NCI-H2196 treated with DMSO at 0.1 percent for 48 hours (cell line): Measurements from ENCODE around the gene GYPE.
"Not testable (repeated sequence)": the region's sequence is repeated elsewhere in the genome, so short reads cannot be mapped to it uniquely, and the experiment has no call there.

Experiments used
- DNase-seq: peaks from one replicate; lab custom pipeline; 2025; ENCODE audit not compliant: unreplicated experiment; lab: John Stamatoyannopoulos, UW

The GYPE gene

DNA sequence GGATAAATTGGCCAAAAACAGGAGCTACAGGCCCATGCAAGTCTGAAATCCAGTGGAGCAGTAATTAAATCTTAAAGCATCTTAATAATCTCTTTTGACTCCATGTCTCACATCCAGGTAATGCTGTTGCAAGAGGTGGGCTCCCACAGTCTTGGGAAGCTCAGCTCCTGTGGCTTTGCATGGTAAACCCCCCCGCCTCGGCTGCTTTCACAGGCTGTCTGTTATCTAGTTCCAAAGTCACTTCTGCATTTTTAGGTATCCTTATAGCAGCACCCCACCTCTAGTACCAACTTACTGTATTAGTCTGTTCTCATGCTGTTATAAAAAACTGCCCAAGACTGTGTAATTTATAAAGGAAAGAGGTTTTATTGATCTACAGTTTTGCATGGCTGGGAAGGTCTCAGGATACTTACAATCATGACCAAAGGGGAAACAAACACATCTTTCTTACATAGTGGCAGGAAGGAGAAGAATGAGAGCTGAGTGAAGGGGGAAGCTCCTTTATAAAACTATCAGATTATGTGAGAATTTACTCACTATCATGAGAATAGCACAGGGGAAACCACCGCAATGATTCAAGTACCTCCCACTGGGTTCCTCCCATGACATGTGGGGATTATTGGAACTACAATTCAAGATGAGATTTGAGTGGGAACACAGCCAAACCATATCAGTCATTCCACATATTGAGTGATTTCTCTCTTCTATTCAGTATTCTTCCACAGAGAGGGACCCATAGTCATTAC is 34.7 kb downstream of the GYPE start:
- DNase-seq = not testable (repeated sequence)

DNA sequence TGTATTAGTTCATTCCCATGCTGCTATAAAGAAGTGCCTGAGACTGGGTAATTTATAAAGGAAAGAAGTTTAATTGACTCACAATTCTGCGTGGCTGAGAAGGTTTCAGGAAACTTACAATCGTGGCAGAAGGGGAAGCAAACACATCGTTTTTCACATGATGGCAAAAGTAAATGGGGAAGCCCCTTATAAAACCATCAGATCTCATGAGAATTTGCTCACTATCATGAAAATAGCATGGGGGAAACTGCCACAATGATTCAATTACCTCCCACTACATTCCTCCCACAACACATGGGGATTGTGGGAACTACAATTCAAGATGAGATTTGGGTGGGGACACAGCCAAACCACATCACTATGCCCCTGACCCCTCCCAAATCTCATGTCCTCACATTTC is 35.4 kb downstream of the GYPE start:
- not testable (repeated sequence) for DNase-seq

DNA sequence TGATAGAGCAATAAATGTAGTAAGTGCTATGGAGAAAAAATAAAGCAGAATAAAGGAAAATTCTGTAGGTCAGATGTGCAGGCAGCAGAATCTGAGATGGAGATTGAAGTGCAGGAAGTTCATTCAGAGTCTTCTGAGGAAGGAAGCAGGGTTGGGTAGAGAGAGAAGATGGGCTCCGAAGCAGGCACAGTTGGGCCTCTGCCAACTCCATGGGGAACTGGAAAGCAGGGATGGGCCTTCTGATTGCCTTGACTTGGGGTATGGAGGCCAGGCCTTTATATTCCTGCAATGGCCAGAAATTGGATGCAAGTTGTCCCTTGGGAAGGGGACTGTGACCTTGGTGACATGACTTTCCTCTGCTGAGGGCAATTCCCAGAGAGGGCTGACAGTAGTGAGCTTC is 42.6 kb downstream of the GYPE start:
- DNase-seq = not testable (repeated sequence)

DNA sequence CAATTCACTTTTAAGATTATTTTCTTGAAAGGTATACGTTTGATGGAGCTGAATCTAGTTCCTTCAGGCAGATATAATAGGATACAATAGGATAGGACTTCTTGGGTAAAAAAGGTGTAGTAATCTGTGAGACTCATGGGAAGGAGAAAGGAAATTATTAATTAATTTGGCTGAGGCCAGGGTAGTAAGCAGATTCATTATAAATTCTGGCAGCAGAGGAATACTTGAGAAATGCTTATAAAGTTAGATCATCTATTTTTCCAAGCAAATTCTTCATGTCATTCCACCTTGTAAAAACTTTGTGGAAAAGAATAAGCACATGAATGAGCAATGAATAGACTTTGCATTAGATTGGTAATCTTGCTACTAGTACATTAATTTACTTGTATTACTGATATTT is 46.9 kb downstream of the GYPE start:
- no peak for DNase-seq

DNA sequence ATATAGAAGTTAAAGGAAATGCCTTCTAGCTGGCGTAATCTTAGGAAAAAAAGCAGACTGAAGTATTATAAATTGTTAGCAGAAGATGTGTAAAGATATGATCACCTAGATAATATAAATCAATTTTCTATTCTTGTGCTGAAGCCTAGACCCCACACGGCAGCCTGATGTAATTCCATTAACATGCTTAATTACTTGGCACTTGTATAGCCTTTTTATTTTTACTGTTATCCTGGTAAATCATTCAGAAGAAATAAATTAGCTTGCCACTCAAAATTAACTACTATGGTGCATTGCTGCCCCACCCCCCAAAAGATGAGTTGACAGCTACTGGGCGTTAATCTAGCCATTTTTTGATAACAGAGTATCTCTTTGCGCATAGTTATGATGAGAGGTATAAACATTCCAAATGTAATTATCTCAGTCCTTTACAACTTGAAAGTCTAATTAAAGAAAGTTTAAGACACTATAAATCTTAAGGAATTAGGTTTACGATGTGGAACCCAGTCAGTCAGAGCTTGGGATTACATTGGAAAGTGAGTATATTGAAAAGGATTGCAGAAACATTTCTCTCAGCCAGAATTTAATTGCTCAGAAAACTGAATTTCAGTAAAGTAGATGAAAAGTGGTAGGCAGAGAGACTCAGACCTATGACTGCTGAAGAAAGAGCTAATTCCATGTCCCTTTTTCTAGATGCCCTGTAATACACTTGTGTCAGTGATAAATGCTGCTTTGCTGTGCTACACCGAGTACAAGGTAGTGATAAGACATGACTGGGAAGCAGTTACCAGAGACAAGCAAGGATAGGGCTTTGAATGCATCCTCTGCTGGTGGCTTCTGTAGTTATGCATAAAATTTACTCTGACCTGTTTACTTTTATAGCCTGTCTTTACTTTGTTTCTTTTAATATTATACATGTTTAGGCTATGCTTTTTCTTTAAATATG is 47.7 kb downstream of the GYPE start:
- not testable (repeated sequence) for DNase-seq

DNA sequence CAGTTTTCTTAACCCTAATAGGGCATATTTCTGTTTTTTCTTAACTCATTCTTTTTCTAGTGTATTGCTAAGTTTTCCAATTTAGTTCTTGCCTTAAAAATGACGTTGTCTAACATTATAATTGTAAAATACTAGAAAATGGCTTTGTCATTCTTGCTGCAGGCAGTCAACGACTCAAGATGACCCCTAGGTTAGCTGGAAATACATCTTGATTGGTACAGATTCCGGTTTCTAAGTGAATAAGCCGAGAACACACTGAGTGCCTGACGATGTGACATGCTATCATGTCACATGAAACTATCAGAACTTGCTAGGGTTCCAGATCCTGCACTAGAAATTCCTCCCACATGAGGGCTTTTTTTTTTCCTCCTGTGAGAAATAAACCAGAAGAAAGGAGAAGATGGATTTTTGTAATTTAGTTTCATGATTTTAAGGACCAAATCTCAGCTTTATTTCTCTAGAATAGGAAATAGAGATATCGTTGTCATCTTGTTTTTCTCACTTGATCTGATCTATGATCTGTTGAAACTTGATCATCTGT is 49.3 kb downstream of the GYPE start:
- DNase-seq = not testable (repeated sequence)

DNA sequence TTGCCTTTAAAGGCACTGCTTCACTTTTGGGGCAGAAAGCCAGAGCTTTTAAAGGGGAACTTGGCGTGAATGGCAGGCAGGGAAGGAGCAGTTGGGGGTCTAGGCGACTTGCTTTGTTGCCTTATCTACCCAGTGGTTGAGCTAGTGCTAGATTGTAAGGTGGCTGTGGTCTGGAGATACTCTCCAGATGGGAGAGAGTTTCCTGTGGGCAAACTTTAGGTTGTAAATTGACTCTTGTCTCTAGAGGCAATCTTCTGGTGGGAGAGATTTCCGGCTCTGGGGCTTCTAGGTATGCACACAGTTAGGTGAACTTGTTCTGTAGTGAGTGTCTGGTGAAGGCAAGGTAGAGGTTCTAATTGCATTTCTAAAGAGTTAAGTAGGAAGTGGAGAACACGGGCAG is 50.7 kb downstream of the GYPE start:
- not testable (repeated sequence) for DNase-seq

DNA sequence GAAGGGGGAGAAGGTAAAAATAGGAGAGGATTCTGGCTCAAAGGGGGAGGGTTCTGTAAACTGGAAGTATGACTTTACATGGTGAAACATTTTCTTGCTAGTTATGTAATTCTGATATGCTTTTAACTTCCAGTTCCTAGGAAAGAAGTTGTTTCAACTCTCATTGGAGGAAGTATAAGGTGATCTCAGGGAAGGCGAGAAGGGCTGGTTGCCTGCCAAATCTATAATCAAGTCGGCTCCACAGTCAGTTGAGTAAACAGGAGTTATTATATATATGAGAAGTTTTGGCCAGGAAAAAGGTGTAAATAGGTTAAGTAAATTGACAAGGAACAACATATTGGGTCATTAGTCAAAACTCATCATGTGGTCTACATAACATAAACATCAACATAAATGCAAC is 56.1 kb downstream of the GYPE start:
- not testable (repeated sequence) for DNase-seq

DNA sequence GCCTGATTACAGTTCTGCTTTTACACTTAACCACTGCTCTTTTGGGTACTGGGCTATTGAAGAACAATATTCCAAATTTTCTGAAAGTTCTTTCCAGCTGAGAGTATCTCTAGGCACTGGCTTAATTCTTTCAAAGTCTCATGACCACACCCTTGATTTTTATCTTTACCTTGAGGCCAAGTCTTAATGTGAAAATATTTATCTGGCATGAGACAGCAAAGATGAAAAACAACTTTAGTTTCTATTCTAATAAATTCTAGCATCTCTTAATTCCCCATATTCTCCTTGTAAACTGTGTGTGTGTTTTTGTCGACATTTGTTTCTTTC is 61.9 kb downstream of the GYPE start:
- not testable (repeated sequence) for DNase-seq

DNA sequence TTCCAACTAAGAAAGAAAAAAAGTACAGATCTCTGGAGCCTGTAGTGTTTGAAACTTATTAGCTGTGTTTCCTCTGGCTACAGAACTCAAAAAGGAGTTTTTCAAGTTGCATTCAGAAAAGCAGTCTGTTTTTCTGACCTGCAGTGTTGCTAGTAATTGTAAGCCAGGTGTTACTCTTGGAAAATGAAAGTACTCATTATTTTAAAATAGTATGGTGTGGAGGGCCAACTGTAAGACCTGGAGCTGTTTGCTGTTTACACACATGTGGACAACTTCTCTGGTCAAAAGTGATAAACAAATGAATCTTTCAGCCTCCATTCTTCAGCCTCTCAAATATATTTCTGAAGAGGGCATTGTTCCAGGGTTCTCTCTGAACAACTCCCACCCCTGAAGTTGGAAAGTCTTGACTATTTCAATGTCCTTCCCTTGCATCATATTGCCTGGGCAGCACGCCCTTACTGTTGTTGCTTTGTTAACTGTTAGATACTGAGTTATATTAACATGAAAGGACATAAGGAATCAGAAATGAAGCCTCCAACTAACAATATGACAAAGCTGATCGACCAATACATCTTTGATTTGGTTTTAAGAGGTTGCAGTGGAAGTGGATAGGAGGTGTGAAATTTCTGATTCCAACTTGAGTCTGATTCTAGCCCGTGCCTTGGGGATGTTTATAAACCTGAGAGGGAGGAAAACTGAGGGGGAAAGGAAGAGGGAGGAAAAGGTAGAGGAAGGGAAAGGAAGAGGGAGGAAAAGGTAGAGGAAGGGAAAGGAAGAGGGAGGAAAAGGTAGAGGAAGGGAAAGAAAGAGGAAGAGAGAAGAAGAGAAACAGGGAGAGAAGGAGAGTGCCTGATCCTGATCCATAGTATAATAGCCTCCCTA is 62.5 kb downstream of the GYPE start:
- DNase-seq = not testable (repeated sequence)

DNA sequence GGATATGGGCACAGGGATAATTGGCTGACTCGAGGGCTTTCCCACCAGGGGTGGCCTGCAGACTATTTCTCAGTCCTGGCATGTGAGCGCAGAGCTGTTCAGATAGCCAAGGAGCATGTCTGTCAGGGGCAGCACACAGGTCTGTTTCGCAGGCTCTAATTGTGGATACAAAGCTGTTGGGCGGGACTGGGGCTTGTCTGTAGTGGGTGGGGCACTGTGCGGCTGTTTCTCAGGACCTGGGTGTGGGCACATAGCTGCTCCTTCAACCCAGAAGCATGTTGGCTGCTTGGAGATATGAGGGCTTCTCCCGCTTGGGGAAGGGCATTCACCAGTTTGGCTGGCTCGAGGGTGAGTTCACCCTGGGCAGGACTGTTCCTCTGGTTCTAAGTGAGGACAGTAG is 65.9 kb downstream of the GYPE start:
- not testable (repeated sequence) for DNase-seq

DNA sequence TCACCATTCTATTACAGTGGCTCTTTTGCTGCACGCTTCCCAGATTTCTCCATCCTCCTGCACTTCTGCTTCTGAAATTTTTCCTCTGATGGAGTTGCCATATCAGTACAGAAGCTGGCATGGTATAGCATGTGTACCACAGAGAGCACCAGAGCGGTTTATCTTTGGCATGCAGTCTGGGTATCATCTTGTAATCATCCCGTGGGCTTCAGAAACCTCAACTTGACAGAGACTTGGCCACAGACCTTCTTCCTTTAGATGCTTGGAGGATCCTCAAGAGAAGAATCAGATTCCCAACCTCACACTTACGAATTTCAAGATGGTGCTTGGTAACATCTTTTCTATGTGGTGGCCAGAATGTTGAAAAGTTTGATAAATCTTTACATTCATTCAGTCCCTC is 71.2 kb downstream of the GYPE start:
- not testable (repeated sequence) for DNase-seq

DNA sequence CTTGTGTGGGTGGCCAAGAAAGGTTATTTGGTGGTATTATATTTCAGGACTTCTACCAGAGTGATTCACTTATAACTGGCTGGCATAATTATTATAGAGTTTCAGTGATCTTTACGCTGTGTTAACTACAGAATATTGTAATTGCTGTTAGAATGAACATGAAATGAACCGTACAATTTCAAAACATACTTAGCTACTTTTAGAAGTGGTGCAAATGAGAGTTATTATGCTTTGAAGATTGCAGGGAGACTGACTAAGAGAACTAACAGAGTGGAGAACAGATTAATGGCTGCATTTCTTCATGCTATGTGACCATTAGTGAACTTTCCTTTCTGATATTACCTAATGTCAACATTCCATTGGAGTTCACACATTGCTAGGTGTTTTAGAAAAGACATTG is 71.7 kb downstream of the GYPE start:
- DNase-seq = not testable (repeated sequence)

DNA sequence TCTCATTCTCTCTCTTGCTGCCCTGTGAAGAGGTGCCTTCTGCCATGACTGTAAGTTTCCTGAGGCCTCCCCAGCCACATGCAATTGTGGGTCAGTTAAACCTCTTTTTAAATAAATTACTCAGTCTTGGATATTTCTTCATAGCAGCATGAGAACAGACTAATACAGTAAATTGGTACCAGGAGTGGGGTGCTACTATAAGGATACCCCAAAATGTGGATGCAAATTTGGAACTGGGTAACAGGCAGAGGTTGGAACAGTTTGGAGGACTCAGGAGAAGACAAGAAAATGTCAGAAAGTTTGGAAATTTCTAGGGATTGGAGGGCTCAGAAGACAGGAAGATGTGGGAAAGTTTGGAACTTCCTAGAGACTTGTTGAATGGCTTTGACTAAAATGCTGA is 74.8 kb downstream of the GYPE start:
- DNase-seq = not testable (repeated sequence)

DNA sequence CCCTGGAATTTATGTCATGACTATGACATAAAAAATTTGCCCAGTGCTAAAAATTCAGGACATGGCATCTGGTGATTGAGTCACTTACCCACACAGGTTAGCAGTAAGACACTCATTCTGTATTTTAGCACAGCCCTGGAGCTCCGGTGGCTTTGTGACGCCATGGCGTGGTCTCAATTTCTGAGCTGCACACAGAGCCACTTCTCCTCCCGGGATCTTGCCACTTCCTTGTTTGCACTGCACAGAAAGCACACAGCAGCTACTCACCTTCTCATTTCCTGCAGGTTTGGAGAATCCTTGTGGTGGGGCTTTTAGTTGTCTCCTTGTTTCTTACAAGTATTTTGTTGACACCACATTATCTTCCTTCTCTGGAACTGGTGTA is 76.1 kb downstream of the GYPE start:
- DNase-seq = not testable (repeated sequence)
